Activated gamma-delta T cell (primary cell): ENCODE data around the gene PANK1.

Source experiments
- DNase-seq: peaks from one replicate; lab custom pipeline; 2025; lab: John Stamatoyannopoulos, UW

Gene PANK1

GRCh38 chr10:89651916-89652573 lies 7.0 kb upstream of the PANK1 start:
- DNase-seq: no peak

GRCh38 chr10:89651205-89651915 lies 6.3 kb upstream of the PANK1 start:
- no peak for DNase-seq

- no peak for DNase-seq
Observed at GRCh38 chr10:89649051-89649450, 4.0 kb upstream of the PANK1 start.

- DNase-seq: no peak
Observed at GRCh38 chr10:89648074-89648473, 3.0 kb upstream of the PANK1 start.

- DNase-seq: no peak
Observed at GRCh38 chr10:89646889-89647657, 2.0 kb upstream of the PANK1 start.

GRCh38 chr10:89645742-89646172 lies 715 bp upstream of the PANK1 start:
- DNase-seq: no peak

- peak; percentile 45 for DNase-seq
Observed at GRCh38 chr10:89644691-89644966, 413 bp downstream of the PANK1 start.

- peak; percentile 15 for DNase-seq
Observed at GRCh38 chr10:89643812-89644690, 991 bp downstream of the PANK1 start.

- DNase-seq: no peak
Observed at GRCh38 chr10:89643431-89643811, 1.6 kb downstream of the PANK1 start.

GRCh38 chr10:89642193-89642592 lies 2.8 kb downstream of the PANK1 start:
- DNase-seq: no peak

- no peak for DNase-seq
Observed at GRCh38 chr10:89640241-89640640, 4.8 kb downstream of the PANK1 start.

- no peak for DNase-seq
Observed at GRCh38 chr10:89639326-89639725, 5.7 kb downstream of the PANK1 start.

GRCh38 chr10:89637113-89637512 lies 7.9 kb downstream of the PANK1 start:
- DNase-seq: no peak

GRCh38 chr10:89634637-89635036 lies 10.4 kb downstream of the PANK1 start:
- no peak for DNase-seq

GRCh38 chr10:89633484-89633883 lies 11.6 kb downstream of the PANK1 start:
- no peak for DNase-seq

- no peak for DNase-seq
Observed at GRCh38 chr10:89632824-89633223, 12.2 kb downstream of the PANK1 start.

- DNase-seq: no peak
Observed at GRCh38 chr10:89627830-89628229, 17.2 kb downstream of the PANK1 start.

GRCh38 chr10:89625041-89625765 lies 19.8 kb downstream of the PANK1 start:
- no peak for DNase-seq

- DNase-seq: no peak
Observed at GRCh38 chr10:89624020-89624419, 21.0 kb downstream of the PANK1 start.

GRCh38 chr10:89622151-89622550 lies 22.9 kb downstream of the PANK1 start:
- DNase-seq: no peak

GRCh38 chr10:89621438-89621837 lies 23.6 kb downstream of the PANK1 start:
- no peak for DNase-seq
